Skin of body (tissue), 2 donors: ENCODE measurements around the gene MCTP1. TPM values are rescaled to one million over a fixed set of nuclear protein-coding genes. Genes with fewer than 3 reads are reported as not detected.

Experiments used
- DNase-seq: peaks from one replicate; lab custom pipeline; 2025; lab: John Stamatoyannopoulos, UW
- total RNA-seq: library from RNA; depleted of rRNA; stranded (reverse); fragments of >200 nt; gene quantifications from one replicate; pipeline ENCODE4 v1.2.3, GENCODE V29; 2014

Gene MCTP1
- total RNA-seq, 1 donor from 2014 or later, result 30.8 TPM

DNA sequence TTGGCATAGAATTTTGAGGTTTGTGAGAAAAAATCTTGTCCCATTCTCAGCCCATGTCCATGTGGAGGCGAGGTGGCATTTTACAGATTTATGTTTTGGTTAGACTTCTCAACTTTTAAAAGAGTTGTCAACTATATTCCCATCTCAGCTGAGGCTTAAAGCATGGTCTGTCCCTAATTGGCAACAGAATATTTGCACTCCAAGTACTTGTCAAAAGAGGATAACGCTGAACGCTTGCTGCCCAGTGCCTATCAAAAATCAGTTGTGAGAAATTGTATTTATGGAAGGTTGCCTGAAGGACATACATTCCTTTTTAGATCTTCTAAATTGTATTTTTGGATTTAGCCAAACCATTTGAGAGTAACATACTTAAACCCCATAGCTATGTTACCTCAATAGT, 464.4 kb downstream of the MCTP1 start:
- DNase-seq, result no peak

DNA sequence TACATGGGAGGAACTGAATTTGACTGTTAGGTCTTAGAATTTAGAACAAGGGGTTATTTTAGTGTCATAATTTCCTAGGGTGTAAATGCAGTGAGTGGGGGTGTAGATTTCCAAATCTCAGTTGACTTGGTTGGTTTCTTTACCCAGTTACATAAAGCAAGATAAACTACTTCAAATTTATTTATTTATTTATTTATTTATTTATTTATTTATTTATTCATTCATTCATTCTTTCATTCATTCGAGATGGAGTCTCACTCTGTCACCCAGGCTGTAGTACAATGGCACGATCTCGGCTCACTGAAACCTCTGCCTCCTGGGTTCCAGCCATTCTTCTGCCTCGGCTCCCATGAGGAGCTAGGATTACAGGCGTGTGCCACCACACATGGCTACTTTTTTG, 466.0 kb downstream of the MCTP1 start:
- no peak for DNase-seq

DNA sequence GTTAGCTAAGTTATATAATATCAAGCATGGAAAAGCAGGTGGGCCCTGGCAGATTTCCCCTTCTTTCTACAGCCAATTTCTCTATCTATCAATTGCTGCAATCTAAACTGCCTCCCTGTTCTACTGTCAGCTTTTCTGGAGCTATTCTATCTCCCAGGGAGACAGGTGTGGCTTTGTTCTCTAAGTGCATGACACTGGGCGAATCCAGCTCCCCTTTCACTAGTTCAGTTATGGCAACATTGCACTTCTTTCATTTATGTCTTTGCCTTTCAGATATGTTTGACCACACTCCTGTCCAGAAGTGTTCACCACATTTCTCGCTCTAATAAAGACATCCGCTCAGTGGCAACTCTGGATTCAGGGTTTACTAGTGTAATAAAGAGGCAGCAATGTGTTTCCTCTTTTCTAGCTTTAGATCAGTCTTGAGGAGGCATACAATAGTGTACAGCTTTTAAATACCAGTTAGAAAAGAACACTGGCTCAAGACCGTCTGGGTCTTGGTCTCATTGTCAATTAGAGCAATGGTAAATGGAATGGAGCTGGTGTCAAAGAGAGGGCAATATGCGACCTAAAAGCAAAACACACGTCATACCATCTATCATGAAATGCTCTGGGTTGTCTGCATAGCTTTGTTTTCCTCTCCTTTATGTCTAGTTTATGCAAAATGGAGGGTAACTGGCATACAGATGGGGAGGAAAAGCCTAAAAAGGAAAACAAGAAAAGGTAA, 469.4 kb downstream of the MCTP1 start:
- DNase-seq, result no peak

DNA sequence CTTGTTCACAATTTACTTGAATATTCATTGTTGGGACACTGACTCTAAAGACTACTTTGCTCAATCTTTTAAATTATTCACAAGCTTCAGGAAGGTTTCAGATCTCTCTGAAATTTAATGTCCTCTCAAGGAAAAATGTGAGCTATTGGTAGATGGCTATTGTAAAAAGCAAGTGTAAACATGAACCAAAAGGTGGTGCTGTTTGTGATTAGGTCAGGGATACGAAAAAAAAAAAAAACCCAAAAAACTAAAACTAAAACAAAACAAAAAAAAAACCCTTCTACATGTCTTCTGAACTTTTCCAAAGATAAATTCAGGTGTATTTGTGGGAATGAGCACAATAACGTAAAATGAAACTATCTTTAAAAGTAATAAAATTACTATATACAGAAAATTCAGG, 472.7 kb downstream of the MCTP1 start:
- DNase-seq, result no peak

DNA sequence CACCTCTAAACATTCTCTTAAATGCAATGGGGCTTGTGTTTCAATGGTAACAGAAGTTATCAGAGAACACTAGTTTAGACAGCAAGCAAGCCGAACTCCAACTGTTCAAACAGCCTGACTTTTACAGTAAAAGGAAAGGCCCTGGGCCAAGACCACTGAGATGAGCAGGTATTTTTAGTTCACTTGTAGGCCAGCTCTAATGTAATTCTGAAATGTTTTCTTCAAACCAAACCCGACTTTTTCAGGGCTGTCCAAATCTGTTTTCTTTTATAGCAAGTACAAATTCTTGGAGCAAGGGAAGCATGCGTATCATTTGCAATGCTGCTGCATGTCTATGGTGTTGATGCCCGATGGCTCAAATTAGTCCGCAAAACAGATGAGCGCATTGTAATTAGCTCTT, 473.6 kb downstream of the MCTP1 start:
- DNase-seq, result no peak

DNA sequence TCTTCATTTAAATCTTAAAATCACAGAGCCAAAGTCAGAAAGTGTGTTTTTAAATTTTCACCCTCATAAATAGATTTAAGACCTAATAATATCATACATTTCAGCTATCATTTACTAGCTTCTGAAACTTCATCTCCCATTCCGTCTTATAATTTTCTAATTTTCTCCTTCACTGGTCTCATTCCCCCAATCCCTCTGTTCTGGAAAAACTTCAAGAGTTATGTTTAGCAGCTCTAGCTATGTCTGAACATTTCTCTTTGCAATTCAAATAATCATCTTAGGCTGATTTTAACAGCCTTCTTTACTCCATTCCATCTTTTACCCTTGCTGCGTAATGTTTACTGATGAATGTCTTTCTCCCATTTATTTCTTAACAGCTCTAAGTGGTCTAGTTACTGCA, 474.0 kb downstream of the MCTP1 start:
- no peak for DNase-seq

DNA sequence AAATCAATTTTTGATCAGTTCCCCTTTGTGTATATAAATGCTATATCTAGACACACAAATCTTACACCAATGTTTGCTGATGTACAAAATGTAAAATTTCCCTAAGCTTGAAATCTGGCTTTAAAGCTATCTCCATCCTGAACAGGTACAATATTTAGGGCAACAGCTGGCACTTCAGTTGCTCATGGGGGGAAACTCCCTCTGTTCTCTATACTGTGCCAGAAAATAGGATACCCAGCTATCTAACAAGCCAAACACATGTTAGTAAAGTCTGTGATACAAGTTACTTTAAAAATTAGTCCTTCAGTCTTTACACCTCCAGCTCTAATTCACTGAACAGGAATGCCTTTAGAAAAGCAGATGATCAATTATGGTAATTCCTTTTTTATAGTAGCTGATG, 474.6 kb downstream of the MCTP1 start:
- no peak for DNase-seq

DNA sequence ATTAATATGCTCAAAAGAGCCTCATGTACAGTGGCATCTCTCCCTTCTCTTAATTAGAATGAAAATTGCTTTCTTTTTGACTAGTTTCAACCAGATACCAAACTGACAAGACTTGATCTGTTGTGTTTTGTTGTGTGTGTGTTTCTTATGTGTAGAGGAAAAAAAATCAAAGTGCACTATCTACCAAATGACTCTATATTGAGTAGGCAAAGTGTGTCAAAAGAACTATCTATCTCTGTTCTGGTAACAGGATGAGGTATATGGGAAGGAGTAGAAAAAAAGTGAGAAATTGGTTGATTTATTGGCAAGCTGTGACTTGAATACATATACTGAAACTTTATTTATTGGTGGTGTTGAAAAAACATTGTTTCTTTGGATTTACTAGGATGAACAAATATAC, 476.4 kb downstream of the MCTP1 start:
- no peak for DNase-seq

DNA sequence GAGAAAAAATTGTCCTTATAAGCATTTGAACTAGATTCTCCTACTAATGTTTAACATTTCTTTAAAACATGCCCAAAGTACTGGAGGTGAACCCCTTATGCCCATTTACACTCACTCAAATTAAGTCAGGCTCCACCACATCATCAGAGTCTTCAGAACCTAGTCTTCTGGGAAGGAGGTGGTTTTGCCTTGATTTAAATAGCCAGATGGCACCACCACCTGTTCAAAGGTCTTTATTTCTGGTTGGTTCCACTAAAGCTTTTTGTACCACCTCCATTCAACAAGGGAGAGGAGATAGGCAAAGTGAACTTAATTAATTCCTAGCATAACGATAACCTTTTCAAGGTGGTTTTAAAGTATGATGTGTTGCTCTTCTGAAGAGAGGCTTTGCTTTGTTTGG, 476.9 kb downstream of the MCTP1 start:
- no peak for DNase-seq

DNA sequence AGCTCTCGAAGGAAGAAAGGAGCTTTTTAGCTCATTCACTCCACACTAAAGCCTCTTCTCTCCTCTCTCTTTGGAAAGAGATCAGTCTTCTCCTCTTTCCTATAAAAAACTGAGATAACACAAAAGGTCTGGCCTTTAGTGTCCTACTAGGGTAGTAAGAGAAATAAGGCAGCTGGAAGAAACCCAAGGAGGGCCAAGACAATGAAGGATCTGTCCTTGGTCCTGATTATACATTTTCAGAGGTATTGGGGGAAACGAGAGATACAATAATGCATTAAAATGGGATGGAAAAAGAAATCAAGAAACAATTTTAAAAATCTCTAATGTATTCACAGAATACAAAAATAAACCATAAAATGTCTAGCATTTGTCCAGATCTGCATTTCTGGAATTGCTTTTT, 482.4 kb downstream of the MCTP1 start:
- no peak for DNase-seq

DNA sequence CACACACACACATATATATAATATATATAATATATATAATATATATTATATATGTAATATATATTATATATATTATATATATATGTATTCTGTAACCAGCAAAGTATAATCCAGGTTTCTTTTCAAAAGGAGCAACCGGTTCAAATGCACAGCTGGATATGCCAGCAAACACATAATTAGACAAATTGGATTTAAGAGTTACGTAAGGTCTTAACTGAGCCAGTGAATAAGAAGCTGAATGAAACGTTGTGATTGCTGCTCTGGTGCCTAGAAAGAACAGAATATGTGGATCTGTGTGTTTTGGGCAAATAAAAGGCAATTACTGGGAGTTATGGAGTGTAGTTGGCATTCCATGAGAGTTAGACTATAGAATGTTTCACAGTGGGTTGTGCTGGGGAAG, 488.3 kb downstream of the MCTP1 start:
- no peak for DNase-seq

DNA sequence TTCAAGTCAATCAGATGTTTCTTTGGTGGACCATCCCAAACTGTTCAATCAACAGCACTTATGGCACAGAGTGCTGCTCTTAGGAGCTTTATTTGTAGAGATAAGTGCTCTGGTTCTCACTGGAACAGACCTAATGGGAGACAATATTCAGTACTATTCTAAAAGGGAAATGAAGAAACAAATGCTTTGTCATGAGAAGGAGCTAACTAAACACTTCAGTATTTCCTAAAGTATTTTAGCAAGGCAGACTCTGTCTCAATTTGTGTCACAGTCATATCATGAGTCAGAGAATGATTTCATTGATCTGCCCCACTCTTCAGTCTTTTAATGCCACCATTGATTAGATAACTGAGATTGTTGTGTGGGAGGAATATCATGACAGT, 491.1 kb downstream of the MCTP1 start:
- no peak for DNase-seq

DNA sequence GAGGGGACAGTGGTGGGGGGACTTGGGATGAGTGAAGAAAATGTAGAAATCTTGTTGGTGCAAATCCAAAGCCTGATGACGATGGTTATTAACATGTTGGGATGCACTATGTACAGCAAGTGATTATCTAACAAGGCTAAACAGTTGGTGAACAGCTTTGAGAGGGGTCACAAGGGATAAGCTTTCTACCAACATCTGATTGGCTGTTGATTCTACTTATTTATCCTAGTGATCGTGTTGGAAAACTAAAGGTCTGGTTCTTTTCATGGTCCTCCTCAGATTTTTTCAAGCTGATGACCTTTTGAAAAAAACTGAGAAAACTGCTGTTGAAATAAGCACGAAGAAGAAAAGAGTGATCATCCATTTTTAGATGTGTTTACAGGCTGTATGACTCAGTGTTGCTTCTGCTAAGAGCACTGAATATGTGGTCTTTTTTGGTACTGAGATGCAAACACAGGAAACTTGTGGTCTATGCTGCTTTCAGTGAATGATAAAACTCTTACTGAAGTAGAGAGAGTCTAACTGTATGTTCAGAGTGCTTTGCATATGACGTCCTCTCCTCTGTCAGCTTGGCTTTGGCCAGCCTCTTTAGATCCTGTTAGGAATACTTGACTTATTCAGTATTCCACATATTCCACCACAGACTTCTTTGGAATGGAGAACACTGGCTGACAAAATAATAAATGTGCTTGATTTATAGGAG, 491.6 kb downstream of the MCTP1 start:
- DNase-seq, result no peak

DNA sequence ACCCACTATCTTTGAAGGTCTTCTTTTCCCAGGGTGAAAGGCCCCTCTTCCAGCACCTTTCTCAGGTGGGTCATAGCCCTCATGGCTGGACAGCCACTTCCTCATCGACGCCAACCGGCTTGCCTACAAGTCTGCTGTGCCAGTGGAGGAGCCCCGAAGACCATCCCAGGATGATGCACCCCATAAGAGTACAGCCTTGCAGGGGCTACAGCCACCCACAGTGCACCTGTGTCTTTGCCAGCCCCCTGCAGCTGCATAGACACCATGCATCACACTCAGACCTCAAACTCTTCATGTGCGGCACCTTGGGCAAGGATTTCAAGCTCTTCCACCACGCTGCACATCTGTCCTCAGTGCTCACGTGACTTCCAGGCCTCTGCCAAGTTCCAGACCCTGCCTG, 493.1 kb downstream of the MCTP1 start:
- no peak for DNase-seq

DNA sequence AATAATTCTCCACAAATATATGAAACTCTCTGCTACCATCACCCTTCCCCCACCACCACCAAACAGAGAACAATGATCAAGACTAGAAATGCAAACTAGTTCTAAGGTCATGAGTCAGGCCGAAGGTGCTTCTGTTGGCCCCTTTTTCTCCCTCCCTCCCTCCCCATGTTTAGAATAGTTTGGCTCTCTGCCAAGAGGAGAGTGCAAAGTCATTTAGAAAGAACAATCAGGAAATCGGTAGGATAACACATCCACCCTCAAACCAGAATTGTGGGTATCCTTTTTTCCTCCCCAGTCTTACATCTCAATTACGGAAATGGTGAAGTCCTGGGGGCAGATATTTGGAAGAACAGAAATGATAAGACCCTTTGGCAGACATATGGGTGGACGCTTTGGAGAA, 496.4 kb downstream of the MCTP1 start:
- no peak for DNase-seq

DNA sequence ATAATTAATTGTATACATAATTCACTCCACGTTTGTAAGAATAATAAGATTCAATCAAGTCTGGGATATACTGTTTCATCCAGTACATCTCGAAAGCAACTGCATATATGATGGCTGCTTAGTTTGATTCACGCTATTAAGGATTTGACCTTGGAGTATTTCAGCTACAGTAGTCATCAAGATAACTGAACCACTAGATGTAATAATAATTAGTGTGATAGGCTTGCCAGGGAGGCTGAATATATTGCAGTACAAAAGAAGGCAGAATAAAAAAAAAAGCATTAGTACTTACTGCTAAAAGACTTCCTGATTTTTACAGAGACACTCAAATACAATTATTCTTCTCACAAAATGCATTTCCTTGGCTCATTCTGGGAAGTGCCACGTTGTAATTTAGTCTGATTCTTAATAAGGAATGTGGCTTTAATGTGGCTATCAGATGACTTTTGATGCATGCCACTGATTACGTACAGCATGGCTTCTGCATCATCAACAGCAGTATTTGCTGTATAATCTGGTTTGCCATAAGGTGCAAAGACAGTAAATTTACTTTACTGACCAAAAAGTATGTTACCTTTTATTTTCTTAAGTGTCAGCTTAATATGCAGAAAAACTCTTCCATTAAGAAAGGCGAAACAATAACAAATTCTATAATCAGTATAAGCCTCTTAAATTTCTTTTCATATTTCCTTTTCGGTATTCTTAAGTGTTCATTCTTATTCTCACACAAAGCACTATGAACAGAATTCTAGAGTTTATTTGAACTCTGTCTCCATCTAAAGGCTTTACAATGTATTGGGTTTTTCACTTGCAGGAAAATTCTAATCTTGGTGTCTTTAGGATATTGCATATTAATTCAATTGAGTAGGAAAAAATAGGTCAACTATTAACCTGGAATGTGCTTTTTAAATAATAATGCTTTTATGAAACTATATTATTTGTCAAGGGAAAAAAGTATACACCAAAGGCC, 500.1 kb downstream of the MCTP1 start:
- DNase-seq, result no peak

DNA sequence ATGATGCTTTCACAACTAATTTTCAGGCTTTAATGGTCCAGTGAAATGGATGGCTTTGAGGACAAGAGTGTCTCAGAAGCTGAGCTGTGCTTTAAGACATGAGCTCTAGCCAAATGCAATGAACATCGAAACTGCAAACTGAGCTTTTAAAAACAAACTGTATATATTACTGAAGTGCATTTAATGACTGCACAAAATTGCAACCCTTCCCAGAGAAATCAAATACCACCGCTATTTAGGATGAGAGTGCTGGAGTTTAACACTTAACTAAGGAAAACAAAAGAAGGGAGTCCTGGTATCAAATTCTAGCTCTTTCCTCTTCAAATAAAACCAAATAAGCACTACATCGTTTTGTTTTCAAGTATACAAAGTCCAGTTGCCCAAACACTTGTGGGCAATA, 502.5 kb downstream of the MCTP1 start:
- DNase-seq, result no peak

DNA sequence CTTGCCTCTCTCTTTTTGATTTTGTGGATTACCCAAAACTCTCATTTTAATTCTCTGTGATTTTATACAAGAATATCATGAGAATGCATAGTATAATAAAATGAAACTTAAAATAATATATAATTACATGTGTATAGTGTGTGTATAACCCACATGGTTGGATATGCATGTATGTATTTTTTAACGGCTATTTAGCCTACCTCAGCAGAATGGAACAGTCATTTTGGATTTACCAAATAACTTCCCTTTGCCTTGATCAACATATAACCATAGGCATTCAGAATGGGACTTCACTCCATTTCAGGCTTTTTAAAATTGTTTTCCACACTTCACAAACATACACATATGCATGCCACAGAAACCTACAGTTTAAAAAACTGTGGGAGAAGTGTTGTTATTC, 505.2 kb downstream of the MCTP1 start:
- DNase-seq, result no peak

DNA sequence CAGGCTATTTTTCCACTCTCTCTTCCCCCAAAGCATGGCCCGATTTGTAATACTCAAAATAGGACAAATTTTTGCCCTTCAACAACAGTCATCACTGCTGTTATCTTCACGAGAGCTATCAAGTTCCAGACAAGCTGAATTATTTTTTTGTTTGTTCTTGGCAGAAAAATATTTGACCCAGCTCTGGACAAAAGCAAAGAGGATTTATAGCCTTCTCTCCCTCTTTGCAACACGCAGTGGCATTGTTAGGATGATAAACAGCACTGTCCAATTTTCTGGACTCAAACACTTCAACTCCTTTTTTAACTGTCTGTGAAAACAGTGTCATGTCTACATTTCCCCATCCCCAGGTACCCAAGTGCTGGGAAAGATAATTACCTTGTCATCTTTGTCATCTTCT, 506.2 kb downstream of the MCTP1 start:
- DNase-seq, result no peak

DNA sequence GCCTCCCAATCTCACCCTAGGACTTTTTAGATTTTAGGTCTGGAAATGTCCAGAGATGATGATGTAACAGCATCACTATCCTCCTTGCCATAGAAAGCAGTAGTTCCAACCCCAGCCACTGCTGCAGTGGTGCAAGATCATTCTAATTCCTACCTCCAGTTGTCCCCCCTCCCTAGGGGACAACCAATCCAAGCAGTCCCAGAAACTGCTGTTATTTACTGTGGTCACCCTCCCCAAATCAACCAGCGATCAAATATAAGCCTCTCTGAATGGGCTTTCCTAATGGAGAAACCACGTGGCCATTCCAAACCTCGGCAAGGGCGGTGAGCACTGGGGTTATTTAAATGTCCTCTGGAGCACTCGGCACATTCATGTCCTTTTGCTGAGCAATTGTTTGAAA, 506.6 kb downstream of the MCTP1 start:
- DNase-seq, result no peak

DNA sequence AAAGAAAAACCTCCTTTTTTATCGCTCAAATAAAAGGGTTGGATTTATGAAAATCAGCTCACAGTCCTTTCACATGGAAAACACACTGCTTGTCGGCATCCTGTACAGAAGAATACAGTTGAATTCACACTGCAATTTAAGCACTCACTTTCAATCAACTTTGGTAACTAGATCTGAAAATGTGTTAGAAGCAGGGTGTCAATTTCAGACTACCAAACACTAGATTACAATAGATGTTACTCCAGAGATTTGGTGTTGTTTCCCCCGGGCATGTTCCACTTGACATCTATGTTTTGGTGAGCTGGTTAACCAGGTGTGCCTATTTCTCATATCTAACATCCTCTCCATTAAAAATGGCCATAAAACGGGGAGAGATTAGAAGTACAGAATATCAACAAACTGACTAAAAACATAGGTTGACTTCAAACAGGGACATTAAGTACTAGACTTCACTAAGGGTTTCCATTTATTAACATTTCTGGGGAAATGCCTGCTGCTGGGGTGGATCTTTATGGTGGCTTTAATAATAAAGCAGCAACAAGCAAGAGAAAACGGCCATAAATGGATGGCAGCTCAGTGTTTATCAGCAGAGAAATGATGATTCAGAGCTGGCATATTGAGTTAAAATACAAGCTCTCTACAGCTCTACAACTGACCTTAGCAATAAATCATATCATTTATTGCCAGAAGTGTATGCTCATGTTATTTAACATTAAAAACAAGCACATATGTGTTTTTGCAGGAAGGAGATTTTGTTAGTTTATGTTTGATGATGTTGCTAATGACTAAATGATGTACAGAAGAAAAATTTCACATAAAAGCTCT, 507.6 kb downstream of the MCTP1 start:
- no peak for DNase-seq
